ENCODE results near the gene SPACA5. TPM values are rescaled to one million over a fixed set of nuclear protein-coding genes. Genes with fewer than 3 reads are reported as not detected.
"Not testable (repeated sequence)": the region's sequence is repeated elsewhere in the genome, so short reads cannot be mapped to it uniquely, and the experiment has no call there.

SPACA5 gene
- total RNA-seq, 1 donor from 2014 or later = not detected

DNA sequence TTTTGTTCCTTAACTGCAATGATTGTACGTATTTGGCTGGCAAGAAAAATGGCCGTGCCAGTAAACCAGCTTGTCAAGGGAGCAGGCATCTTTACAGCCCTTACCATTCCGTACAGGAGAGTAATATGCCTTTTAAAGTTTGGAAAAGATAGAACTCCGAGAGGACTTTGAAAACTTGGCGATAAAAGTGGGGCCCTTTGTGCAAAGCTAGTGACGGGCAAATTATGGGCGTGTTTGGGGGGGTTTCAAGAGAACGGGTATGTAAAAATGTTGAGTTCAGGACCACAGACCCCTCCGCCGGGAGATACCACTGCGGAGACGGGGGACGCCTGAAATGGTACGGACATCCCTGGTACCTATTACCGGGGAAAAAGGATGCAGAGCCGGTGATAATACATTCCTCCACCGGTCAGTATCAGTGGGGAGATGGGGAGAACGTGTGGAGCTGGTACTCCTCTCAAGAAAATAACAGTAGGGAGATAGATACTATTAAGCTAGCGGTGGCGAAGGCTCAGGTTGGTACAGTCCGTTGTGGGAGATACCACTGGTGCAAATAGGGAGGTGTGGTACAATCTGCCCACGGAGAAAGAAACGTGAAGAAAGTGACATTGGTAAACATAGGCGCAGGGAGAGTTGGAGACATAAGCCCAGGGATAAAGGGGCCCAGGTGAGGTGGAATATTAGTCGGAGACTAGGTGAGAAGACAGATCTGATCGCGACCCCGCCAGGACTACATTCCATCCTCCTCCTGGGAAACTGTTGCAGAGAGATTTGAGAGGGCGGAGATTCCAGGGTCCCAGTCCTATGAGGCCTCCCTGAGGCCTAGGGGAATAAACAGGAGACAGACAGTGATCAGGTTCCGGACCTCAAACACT is 14.5 kb downstream of the SPACA5 start:
- H3K9me3 Mint-ChIP-seq (ENCODE audit: low read depth) = peaks cover 16% of the 10 kb centered on the region
- H3K27ac Mint-ChIP-seq (ENCODE audit: unreplicated experiment) = peak overlapping the region; percentile 98
- H3K4me3 Mint-ChIP-seq (ENCODE audit: unreplicated experiment) = peak overlapping the region; percentile 84
- DNase-seq (ENCODE audit: low spot score) = no peak
- H3K4me1 Mint-ChIP-seq (ENCODE audit: low read depth) = peaks cover 5% of the 10 kb centered on the region
- H3K36me3 Mint-ChIP-seq (ENCODE audit: low read depth) = no peaks in the 10 kb centered on the region
- no peaks in the 10 kb centered on the region for H3K27me3 Mint-ChIP-seq (ENCODE audit: low read depth)
- TF ChIP-seq, protein P1, sequence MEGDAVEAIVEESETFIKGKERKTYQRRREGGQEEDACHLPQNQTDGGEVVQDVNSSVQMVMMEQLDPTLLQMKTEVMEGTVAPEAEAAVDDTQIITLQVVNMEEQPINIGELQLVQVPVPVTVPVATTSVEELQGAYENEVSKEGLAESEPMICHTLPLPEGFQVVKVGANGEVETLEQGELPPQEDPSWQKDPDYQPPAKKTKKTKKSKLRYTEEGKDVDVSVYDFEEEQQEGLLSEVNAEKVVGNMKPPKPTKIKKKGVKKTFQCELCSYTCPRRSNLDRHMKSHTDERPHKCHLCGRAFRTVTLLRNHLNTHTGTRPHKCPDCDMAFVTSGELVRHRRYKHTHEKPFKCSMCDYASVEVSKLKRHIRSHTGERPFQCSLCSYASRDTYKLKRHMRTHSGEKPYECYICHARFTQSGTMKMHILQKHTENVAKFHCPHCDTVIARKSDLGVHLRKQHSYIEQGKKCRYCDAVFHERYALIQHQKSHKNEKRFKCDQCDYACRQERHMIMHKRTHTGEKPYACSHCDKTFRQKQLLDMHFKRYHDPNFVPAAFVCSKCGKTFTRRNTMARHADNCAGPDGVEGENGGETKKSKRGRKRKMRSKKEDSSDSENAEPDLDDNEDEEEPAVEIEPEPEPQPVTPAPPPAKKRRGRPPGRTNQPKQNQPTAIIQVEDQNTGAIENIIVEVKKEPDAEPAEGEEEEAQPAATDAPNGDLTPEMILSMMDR (IDR thresholded peaks at IDR 0.05) = no peak

DNA sequence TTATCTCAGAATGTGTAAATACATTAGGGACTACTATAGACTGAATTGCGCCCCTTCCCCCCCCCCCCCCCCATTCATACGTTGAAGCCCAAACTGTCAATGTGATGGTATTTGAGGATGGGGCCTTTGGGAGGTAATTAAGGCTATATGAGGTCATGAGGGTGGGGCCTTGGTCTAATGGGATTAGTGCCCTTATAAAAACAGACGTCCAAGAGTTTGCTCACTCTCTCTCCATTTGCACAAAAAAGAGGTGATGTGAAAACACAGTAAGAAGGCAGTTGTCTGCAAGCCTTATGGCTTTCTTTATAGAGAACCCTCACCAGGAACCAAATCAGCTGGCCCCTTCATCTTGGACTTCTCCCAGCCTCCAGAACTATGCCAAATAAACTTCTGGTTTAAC is 15.3 kb downstream of the SPACA5 start:
- no peaks in the 10 kb centered on the region for H3K27me3 Mint-ChIP-seq (ENCODE audit: low read depth)
- TF ChIP-seq, protein P1 (IDR thresholded peaks at IDR 0.05) = no peak
- no peak overlapping the region for H3K4me3 Mint-ChIP-seq (ENCODE audit: unreplicated experiment)
- H3K4me1 Mint-ChIP-seq (ENCODE audit: low read depth) = peaks cover 9% of the 10 kb centered on the region
- H3K9me3 Mint-ChIP-seq (ENCODE audit: low read depth) = peaks cover 16% of the 10 kb centered on the region
- no peak overlapping the region for H3K27ac Mint-ChIP-seq (ENCODE audit: unreplicated experiment)
- no peak for DNase-seq (ENCODE audit: low spot score)
- H3K36me3 Mint-ChIP-seq (ENCODE audit: low read depth) = no peaks in the 10 kb centered on the region

DNA sequence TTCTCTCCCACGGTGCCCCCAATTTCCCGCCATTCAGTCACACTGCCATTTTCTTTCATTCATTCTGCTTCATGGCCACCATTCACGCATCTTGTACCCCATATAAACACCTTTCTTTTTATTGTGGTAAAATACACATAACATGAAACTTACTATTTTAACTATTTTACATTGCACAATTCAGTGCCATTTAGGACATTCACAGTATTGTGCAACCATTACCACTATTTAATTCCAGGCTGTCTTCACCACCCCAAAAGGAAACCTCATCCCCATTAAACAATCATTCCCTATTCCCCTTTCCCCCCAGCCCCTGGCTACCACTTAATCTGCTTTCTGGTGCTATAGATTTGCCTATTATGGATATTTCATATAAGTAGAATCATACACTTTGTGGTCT is 15.9 kb downstream of the SPACA5 start:
- Mint-ChIP-seq H3K27me3 (ENCODE audit: low read depth) (no peaks in the 10 kb centered on the region), H3K4me3 (ENCODE audit: unreplicated experiment) (no peak overlapping the region), H3K36me3 (ENCODE audit: low read depth) (no peaks in the 10 kb centered on the region), H3K4me1 (ENCODE audit: low read depth) (peaks cover 9% of the 10 kb centered on the region), H3K27ac (ENCODE audit: unreplicated experiment) (peak overlapping the region; percentile 49), H3K9me3 (ENCODE audit: low read depth) (peaks cover 16% of the 10 kb centered on the region)
- TF ChIP-seq, protein P1 (IDR thresholded peaks at IDR 0.05) = no peak
- DNase-seq (ENCODE audit: low spot score) = no peak

DNA sequence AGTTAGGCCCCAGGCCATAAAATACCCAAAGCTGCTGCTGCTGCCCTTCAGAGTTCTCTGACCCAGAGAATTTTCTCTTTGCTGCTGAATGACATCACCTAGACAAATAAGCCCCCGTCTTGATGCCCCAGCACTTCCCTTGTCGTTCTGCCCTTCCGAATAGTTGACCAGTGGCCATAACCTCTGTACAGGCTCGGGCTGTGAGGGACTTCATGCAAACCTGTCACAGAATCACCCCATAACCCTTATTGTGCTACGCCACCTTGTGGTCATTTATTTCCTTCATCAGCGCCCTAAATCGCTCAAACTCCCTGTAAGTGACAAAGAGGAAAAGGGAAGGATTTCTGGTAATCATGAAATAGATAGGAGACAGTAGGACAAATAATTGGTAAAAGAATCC is 18.8 kb downstream of the SPACA5 start:
- Mint-ChIP-seq H3K9me3 (ENCODE audit: low read depth) (peaks cover 16% of the 10 kb centered on the region), H3K4me3 (ENCODE audit: unreplicated experiment) (no peak overlapping the region), H3K27ac (ENCODE audit: unreplicated experiment) (peak overlapping the region; percentile 64), H3K4me1 (ENCODE audit: low read depth) (peaks cover 9% of the 10 kb centered on the region), H3K36me3 (ENCODE audit: low read depth) (no peaks in the 10 kb centered on the region), H3K27me3 (ENCODE audit: low read depth) (no peaks in the 10 kb centered on the region)
- no peak for DNase-seq (ENCODE audit: low spot score)
- TF ChIP-seq, protein P1 (IDR thresholded peaks at IDR 0.05) = peak; percentile 82

DNA sequence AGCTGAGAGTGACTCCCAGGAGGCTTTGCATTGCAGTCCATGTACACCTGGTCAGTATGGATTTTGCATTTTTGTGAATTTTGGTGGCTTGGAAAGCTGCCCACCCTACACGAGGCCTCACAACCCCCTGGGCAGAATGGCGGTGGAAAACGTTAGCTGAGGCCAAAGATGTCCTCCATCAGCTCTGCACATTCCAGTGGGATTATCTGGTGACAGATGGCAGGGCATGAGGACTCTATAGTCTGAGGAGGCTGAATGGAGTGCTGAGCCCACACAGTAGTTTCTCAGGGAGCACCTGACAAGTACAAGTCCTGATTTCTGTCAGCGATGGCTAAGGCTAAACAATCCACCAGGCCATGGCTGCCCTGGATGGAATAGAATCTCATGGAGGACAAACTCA is 20.8 kb downstream of the SPACA5 start:
- DNase-seq (ENCODE audit: low spot score); H3K9me3 Mint-ChIP-seq (ENCODE audit: low read depth); H3K27ac Mint-ChIP-seq (ENCODE audit: unreplicated experiment); H3K4me1 Mint-ChIP-seq (ENCODE audit: low read depth); H3K4me3 Mint-ChIP-seq (ENCODE audit: unreplicated experiment); H3K27me3 Mint-ChIP-seq (ENCODE audit: low read depth); H3K36me3 Mint-ChIP-seq (ENCODE audit: low read depth): not testable (repeated sequence)

DNA sequence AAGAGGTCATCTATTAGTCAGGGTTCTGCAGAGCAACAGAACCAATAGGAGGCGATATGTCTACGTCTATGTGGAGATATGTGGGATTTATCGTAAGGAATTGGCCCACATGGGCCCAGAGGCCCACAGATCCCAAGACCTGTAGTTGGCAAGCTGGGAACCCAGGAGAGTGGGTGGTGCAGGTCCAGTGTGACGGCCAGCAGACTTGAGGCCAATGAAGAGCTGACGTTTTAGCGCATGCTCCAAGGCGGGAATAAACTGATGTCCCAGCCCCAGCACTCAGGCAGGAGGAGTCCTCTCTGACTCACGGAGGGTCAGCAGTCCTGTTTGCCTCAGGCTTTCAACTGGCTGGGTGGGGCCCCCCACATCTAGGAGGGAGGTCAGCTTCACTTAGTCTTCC is 21.3 kb downstream of the SPACA5 start:
- H3K4me1 Mint-ChIP-seq (ENCODE audit: low read depth) = peaks cover 9% of the 10 kb centered on the region
- peaks cover 12% of the 10 kb centered on the region for H3K9me3 Mint-ChIP-seq (ENCODE audit: low read depth)
- H3K4me3 Mint-ChIP-seq (ENCODE audit: unreplicated experiment) = no peak overlapping the region
- no peaks in the 10 kb centered on the region for H3K36me3 Mint-ChIP-seq (ENCODE audit: low read depth)
- TF ChIP-seq, protein P1 (IDR thresholded peaks at IDR 0.05) = no peak
- DNase-seq (ENCODE audit: low spot score) = no peak
- H3K27me3 Mint-ChIP-seq (ENCODE audit: low read depth) = no peaks in the 10 kb centered on the region
- H3K27ac Mint-ChIP-seq (ENCODE audit: unreplicated experiment) = no peak overlapping the region

Data from chondrocyte (in vitro differentiated cells).